Suprapubic skin (tissue), 4 donors: ENCODE data around the gene RPS17. TPM values are rescaled to one million over a fixed set of nuclear protein-coding genes. Genes with fewer than 3 reads are reported as not detected.

Source experiments
- DNase-seq, 2 donors: peaks; one replicate each; pipeline ENCODE4 v3.0.0-alpha.2; 2019; ENCODE audit warnings: low spot score in 2 of 2
- H3K27ac ChIP-seq: fragments of 200-600 bp; sonication (generic); one replicate; pipeline ENCODE4 v1.5.1; 2019
- H3K27me3 ChIP-seq: fragments of 200-600 bp; sonication (generic); one replicate; pipeline ENCODE4 v1.5.1; 2019
- H3K36me3 ChIP-seq: fragments of 200-600 bp; sonication (generic); one replicate; pipeline ENCODE4 v1.5.1; 2019
- H3K4me1 ChIP-seq: fragments of 200-600 bp; sonication (generic); one replicate; pipeline ENCODE4 v1.5.1; 2019
- H3K4me3 ChIP-seq: fragments of 200-600 bp; sonication (generic); one replicate; pipeline ENCODE4 v1.5.1; 2019; ENCODE audit warnings: mild to moderate bottlenecking
- H3K9me3 ChIP-seq: fragments of 200-600 bp; sonication (generic); one replicate; pipeline ENCODE4 v1.5.1; 2019
- CTCF ChIP-seq, 2 donors: fragments of 200-600 bp in 1 of 2; fragments of 450-650 bp in 1 of 2; sonication (generic) in 1 of 2; IDR thresholded peaks; one replicate each; pipeline ENCODE4 v1.5.1; 2016 to 2019; ENCODE audit warnings: antibody characterized with exemption in 2 of 2, mild to moderate bottlenecking in 1 of 2, moderate library complexity in 1 of 2
- EP300 ChIP-seq: sonication (generic); formaldehyde crosslinking; IDR thresholded peaks from one replicate; pipeline ENCODE4 v1.6.1; 2017; ENCODE audit warnings: antibody characterized with exemption
- POLR2A ChIP-seq, 2 donors: fragments of 450-650 bp; IDR thresholded peaks; one replicate each; pipeline ENCODE4 v1.6.1; 2017; ENCODE audit warnings: antibody characterized with exemption in 2 of 2, mild to moderate bottlenecking in 2 of 2, moderate library complexity in 2 of 2
- POLR2AphosphoS5 ChIP-seq, 3 donors: sonication (generic); formaldehyde crosslinking; IDR thresholded peaks; one replicate each; pipeline ENCODE4 v1.6.1; 2017; ENCODE audit warnings: antibody characterized with exemption in 3 of 3
- WGBS: methylation state at CpG from one replicate; pipeline ENCODE4 v1.1.5; 2018; 5-methylcytosine and 5-hydroxymethylcytosine counted together
- total RNA-seq, 4 donors: library from RNA; depleted of rRNA; stranded (reverse); fragments of >200 nt; gene quantifications; one replicate each; pipeline ENCODE4 v1.1.0, GENCODE V29; 2016

RPS17 gene
- total RNA-seq: 1,000 to 10,000 TPM; 1,246 to 3,036 (median 2,993) TPM

GRCh38 chr15:82540055-82540983 lies at the start of gene RPS17:
RPS17 (minus strand) TSS chr15:82540457; CDS start chr15:82540428, 29 bp downstream.
- no peaks in the 10 kb centered on the region for H3K9me3 ChIP-seq
- peak; percentile 99 to 100 for TF ChIP-seq CTCF (IDR thresholded peaks at IDR 0.05)
- TF ChIP-seq POLR2AphosphoS5 (IDR thresholded peaks at IDR 0.05): peak; percentile 73 to 87 (median 74)
- peak; percentile 51 to 84 for TF ChIP-seq POLR2A (IDR thresholded peaks at IDR 0.05)
- no peak for TF ChIP-seq EP300
- peak; percentile 97 for DNase-seq
- peaks cover 40% of the 10 kb centered on the region for H3K4me1 ChIP-seq
- 0% methylated on average over 24 of the region's 81 CpGs for WGBS
- H3K4me3 ChIP-seq: peak within 1 kb of the TSS; percentile 64
- peak within 1 kb of the TSS; percentile 93 for H3K27ac ChIP-seq
- peaks cover 37% of the 10 kb centered on the region for H3K36me3 ChIP-seq
- no peaks in the 10 kb centered on the region for H3K27me3 ChIP-seq

DNA sequence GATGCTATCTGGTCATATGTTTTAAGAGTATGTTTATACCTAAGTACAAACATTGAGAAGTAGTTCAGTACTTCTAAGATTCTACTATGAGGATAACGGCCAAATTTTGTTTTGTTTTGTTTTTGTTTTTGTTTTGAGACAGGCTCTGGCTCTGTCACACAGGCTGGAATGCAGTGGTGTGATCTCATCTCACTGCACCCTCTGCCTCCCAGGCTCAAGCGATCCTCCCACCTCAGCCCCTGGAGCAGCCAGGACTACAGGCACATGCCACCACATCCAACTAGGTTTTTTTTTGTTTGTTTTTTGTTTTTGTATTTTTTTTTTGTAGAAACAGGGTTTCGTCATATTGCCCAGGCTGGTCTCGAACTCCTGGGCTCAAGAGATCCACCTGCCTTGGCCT lies 47.5 kb upstream of the RPS17 start:
- Histone ChIP-seq H3K27me3 (no peaks in the 10 kb centered on the region), H3K4me3 (no peak overlapping the region), H3K36me3 (no peaks in the 10 kb centered on the region), H3K27ac (no peak overlapping the region), H3K4me1 (no peaks in the 10 kb centered on the region), H3K9me3 (no peaks in the 10 kb centered on the region)
- 69% methylated on average over 4 of the region's 4 CpGs for WGBS
- TF ChIP-seq POLR2A (IDR thresholded peaks at IDR 0.05) (no peak), POLR2AphosphoS5 (IDR thresholded peaks at IDR 0.05) (no peak), EP300 (no peak), CTCF (IDR thresholded peaks at IDR 0.05) (no peak)
- DNase-seq: no peak

GRCh38 chr15:82585072-82585471 lies 44.8 kb upstream of the RPS17 start:
- Histone ChIP-seq H3K27ac (no peak overlapping the region), H3K27me3 (no peaks in the 10 kb centered on the region), H3K9me3 (no peaks in the 10 kb centered on the region), H3K4me3 (no peak overlapping the region), H3K4me1 (no peaks in the 10 kb centered on the region), H3K36me3 (no peaks in the 10 kb centered on the region)
- no peak for DNase-seq
- WGBS: 45% methylated on average over 3 of the region's 3 CpGs
- no peak for TF ChIP-seq EP300
- TF ChIP-seq CTCF (IDR thresholded peaks at IDR 0.05): no peak
- no peak for TF ChIP-seq POLR2A (IDR thresholded peaks at IDR 0.05)
- TF ChIP-seq POLR2AphosphoS5 (IDR thresholded peaks at IDR 0.05): no peak

GRCh38 chr15:82580713-82581112 lies 40.5 kb upstream of the RPS17 start:
- Histone ChIP-seq H3K27ac (no peak overlapping the region), H3K4me3 (no peak overlapping the region), H3K36me3 (no peaks in the 10 kb centered on the region), H3K9me3 (no peaks in the 10 kb centered on the region), H3K4me1 (no peaks in the 10 kb centered on the region), H3K27me3 (no peaks in the 10 kb centered on the region)
- no peak for DNase-seq
- TF ChIP-seq CTCF (IDR thresholded peaks at IDR 0.05) (no peak), EP300 (no peak), POLR2AphosphoS5 (IDR thresholded peaks at IDR 0.05) (no peak), POLR2A (IDR thresholded peaks at IDR 0.05) (no peak)
- 92% methylated on average over 2 of the region's 2 CpGs for whole genome bisulfite sequencing

- Histone ChIP-seq H3K9me3 (no peaks in the 10 kb centered on the region), H3K27me3 (no peaks in the 10 kb centered on the region), H3K36me3 (no peaks in the 10 kb centered on the region), H3K4me1 (peaks cover 15% of the 10 kb centered on the region), H3K27ac (no peak overlapping the region), H3K4me3 (no peak overlapping the region)
- 84% methylated on average over 3 of the region's 3 CpGs for WGBS
- DNase-seq: no peak
- TF ChIP-seq POLR2A (IDR thresholded peaks at IDR 0.05) (no peak), EP300 (no peak), POLR2AphosphoS5 (IDR thresholded peaks at IDR 0.05) (no peak), CTCF (IDR thresholded peaks at IDR 0.05) (no peak)
Measured at GRCh38 chr15:82575335-82575734, 35.1 kb upstream of the RPS17 start.
